ENCODE results near the gene WDR17. TPM values are rescaled to one million over a fixed set of nuclear protein-coding genes. Genes with fewer than 3 reads are reported as not detected.

The WDR17 gene
- total and polyA plus RNA-seq, 4 donors = 0.38 to 3.3 (median 2.9) TPM

GRCh38 chr4:176036585-176037205, 28.9 kb upstream of the WDR17 start:
- Histone ChIP-seq H3K27ac (ENCODE audit: low read depth in 1 of 2, low read length in 2 of 2) (no peak overlapping the region), H3K27me3 (ENCODE audit: control insufficient read depth in 1 of 2, insufficient read depth in 2 of 2, low read length in 1 of 2) (no peaks in the 10 kb centered on the region), H3K9me3 (ENCODE audit: control insufficient read depth, low read length) (no peaks in the 10 kb centered on the region), H3K4me1 (ENCODE audit: control insufficient read depth in 1 of 2, insufficient read depth in 2 of 2, low read length in 2 of 2) (no peaks in the 10 kb centered on the region), H3K4me3 (ENCODE audit: low read length in 2 of 2) (no peak overlapping the region), H3K36me3 (ENCODE audit: control insufficient read depth in 1 of 2, insufficient read depth in 2 of 2, low read length in 1 of 2) (no peaks in the 10 kb centered on the region)
- 78 to 84% methylated on average over 3 of the region's 3 CpGs for WGBS, 2 donors
- intact Hi-C loops (cut with DNase I) = loop anchor here (2.0 to 10.0 kb wide), 2 partner anchors 88 to 308 kb away; no protein-coding TSS in a partner anchor
- ATAC-seq (ENCODE audit: low FRiP score) (no peak), DNase-seq (no peak)

GRCh38 chr4:176038789-176039188, 26.9 kb upstream of the WDR17 start:
- 96% methylated on average over 5 of the region's 5 CpGs for WGBS, 2 donors
- intact Hi-C loops (cut with DNase I) = loop anchor here in 1 of 2 donors (10.0 kb wide), 1 partner anchor 86 kb away; no protein-coding TSS in a partner anchor
- ATAC-seq (ENCODE audit: low FRiP score) = no peak
- Histone ChIP-seq H3K36me3 (ENCODE audit: control insufficient read depth in 1 of 2, insufficient read depth in 2 of 2, low read length in 1 of 2) (no peaks in the 10 kb centered on the region), H3K27ac (ENCODE audit: low read depth in 1 of 2, low read length in 2 of 2) (no peak overlapping the region), H3K9me3 (ENCODE audit: control insufficient read depth, low read length) (no peaks in the 10 kb centered on the region), H3K4me3 (ENCODE audit: low read length in 2 of 2) (no peak overlapping the region), H3K27me3 (ENCODE audit: control insufficient read depth in 1 of 2, insufficient read depth in 2 of 2, low read length in 1 of 2) (no peaks in the 10 kb centered on the region), H3K4me1 (ENCODE audit: control insufficient read depth in 1 of 2, insufficient read depth in 2 of 2, low read length in 2 of 2) (no peaks in the 10 kb centered on the region)
- DNase-seq = no peak

GRCh38 chr4:176042195-176042594, 23.4 kb upstream of the WDR17 start:
- DNase-seq (no peak), ATAC-seq (ENCODE audit: low FRiP score) (no peak)
- Histone ChIP-seq H3K9me3 (ENCODE audit: control insufficient read depth, low read length) (no peaks in the 10 kb centered on the region), H3K27me3 (ENCODE audit: control insufficient read depth in 1 of 2, insufficient read depth in 2 of 2, low read length in 1 of 2) (no peaks in the 10 kb centered on the region), H3K4me1 (ENCODE audit: control insufficient read depth in 1 of 2, insufficient read depth in 2 of 2, low read length in 2 of 2) (no peaks in the 10 kb centered on the region), H3K4me3 (ENCODE audit: low read length in 2 of 2) (no peak overlapping the region), H3K36me3 (ENCODE audit: control insufficient read depth in 1 of 2, insufficient read depth in 2 of 2, low read length in 1 of 2) (no peaks in the 10 kb centered on the region), H3K27ac (ENCODE audit: low read depth in 1 of 2, low read length in 2 of 2) (no peak overlapping the region)
- intact Hi-C loops (cut with DNase I) = no loop called here

- no peaks in the 10 kb centered on the region for H3K4me1 ChIP-seq (ENCODE audit: control insufficient read depth in 1 of 2, insufficient read depth in 2 of 2, low read length in 2 of 2)
- DNase-seq (peak in 1 of 2 donors; percentile 68), ATAC-seq (ENCODE audit: low FRiP score) (peak; percentile 23)
- 42 to 51% methylated on average over 9 of the region's 9 CpGs for WGBS, 2 donors
- no peak overlapping the region for H3K4me3 ChIP-seq (ENCODE audit: low read length in 2 of 2)
- H3K36me3 ChIP-seq (ENCODE audit: control insufficient read depth in 1 of 2, insufficient read depth in 2 of 2, low read length in 1 of 2) = no peaks in the 10 kb centered on the region
- no peaks in the 10 kb centered on the region for H3K9me3 ChIP-seq (ENCODE audit: control insufficient read depth, low read length)
- intact Hi-C loops (cut with DNase I) = no loop called here
- no peaks in the 10 kb centered on the region for H3K27me3 ChIP-seq (ENCODE audit: control insufficient read depth in 1 of 2, insufficient read depth in 2 of 2, low read length in 1 of 2)
- H3K27ac ChIP-seq (ENCODE audit: low read depth in 1 of 2, low read length in 2 of 2) = no peak overlapping the region
These were observed 21.6 kb upstream of the WDR17 start for GRCh38 chr4:176043838-176044588.

- 4% methylated on average over 4 of the region's 4 CpGs for WGBS, 2 donors
- no peak overlapping the region for H3K4me3 ChIP-seq (ENCODE audit: low read length in 2 of 2)
- H3K27ac ChIP-seq (ENCODE audit: low read depth in 1 of 2, low read length in 2 of 2) = no peak overlapping the region
- DNase-seq (peak; percentile 45 to 70), ATAC-seq (ENCODE audit: low FRiP score) (peak; percentile 30)
- no peaks in the 10 kb centered on the region for H3K27me3 ChIP-seq (ENCODE audit: control insufficient read depth in 1 of 2, insufficient read depth in 2 of 2, low read length in 1 of 2)
- no peaks in the 10 kb centered on the region for H3K9me3 ChIP-seq (ENCODE audit: control insufficient read depth, low read length)
- no peaks in the 10 kb centered on the region for H3K36me3 ChIP-seq (ENCODE audit: control insufficient read depth in 1 of 2, insufficient read depth in 2 of 2, low read length in 1 of 2)
- intact Hi-C loops (cut with DNase I) = no loop called here
- H3K4me1 ChIP-seq (ENCODE audit: control insufficient read depth in 1 of 2, insufficient read depth in 2 of 2, low read length in 2 of 2) = no peaks in the 10 kb centered on the region
These were observed 21.1 kb upstream of the WDR17 start for GRCh38 chr4:176044589-176044951.

- H3K4me3 ChIP-seq (ENCODE audit: low read length in 2 of 2) = no peak overlapping the region
- H3K4me1 ChIP-seq (ENCODE audit: control insufficient read depth in 1 of 2, insufficient read depth in 2 of 2, low read length in 2 of 2) = no peaks in the 10 kb centered on the region
- intact Hi-C loops (cut with DNase I) = no loop called here
- no peak overlapping the region for H3K27ac ChIP-seq (ENCODE audit: low read depth in 1 of 2, low read length in 2 of 2)
- H3K36me3 ChIP-seq (ENCODE audit: control insufficient read depth in 1 of 2, insufficient read depth in 2 of 2, low read length in 1 of 2) = no peaks in the 10 kb centered on the region
- DNase-seq (no peak), ATAC-seq (ENCODE audit: low FRiP score) (no peak)
- H3K27me3 ChIP-seq (ENCODE audit: control insufficient read depth in 1 of 2, insufficient read depth in 2 of 2, low read length in 1 of 2) = no peaks in the 10 kb centered on the region
- 84 to 88% methylated on average over 4 of the region's 4 CpGs for WGBS, 2 donors
- no peaks in the 10 kb centered on the region for H3K9me3 ChIP-seq (ENCODE audit: control insufficient read depth, low read length)
These were observed 17.0 kb upstream of the WDR17 start for GRCh38 chr4:176048631-176049030.

GRCh38 chr4:176052744-176053143, 12.9 kb upstream of the WDR17 start:
- WGBS, 2 donors = 81 to 88% methylated on average over 6 of the region's 6 CpGs
- no peak for DNase-seq
- Histone ChIP-seq H3K4me1 (ENCODE audit: control insufficient read depth in 1 of 2, insufficient read depth in 2 of 2, low read length in 2 of 2) (no peaks in the 10 kb centered on the region), H3K36me3 (ENCODE audit: control insufficient read depth in 1 of 2, insufficient read depth in 2 of 2, low read length in 1 of 2) (no peaks in the 10 kb centered on the region), H3K27me3 (ENCODE audit: control insufficient read depth in 1 of 2, insufficient read depth in 2 of 2, low read length in 1 of 2) (no peaks in the 10 kb centered on the region), H3K27ac (ENCODE audit: low read depth in 1 of 2, low read length in 2 of 2) (no peak overlapping the region), H3K4me3 (ENCODE audit: low read length in 2 of 2) (no peak overlapping the region), H3K9me3 (ENCODE audit: control insufficient read depth, low read length) (no peaks in the 10 kb centered on the region)
- intact Hi-C loops (cut with DNase I) = no loop called here
- ATAC-seq (ENCODE audit: low FRiP score) = no peak

GRCh38 chr4:176053785-176054184, 11.9 kb upstream of the WDR17 start:
- DNase-seq (no peak), ATAC-seq (ENCODE audit: low FRiP score) (no peak)
- H3K36me3 ChIP-seq (ENCODE audit: control insufficient read depth in 1 of 2, insufficient read depth in 2 of 2, low read length in 1 of 2) = no peaks in the 10 kb centered on the region
- no peak overlapping the region for H3K27ac ChIP-seq (ENCODE audit: low read depth in 1 of 2, low read length in 2 of 2)
- 58% methylated on average over 2 of the region's 2 CpGs for WGBS, 2 donors
- H3K4me3 ChIP-seq (ENCODE audit: low read length in 2 of 2) = no peak overlapping the region
- H3K27me3 ChIP-seq (ENCODE audit: control insufficient read depth in 1 of 2, insufficient read depth in 2 of 2, low read length in 1 of 2) = no peaks in the 10 kb centered on the region
- intact Hi-C loops (cut with DNase I) = no loop called here
- no peaks in the 10 kb centered on the region for H3K9me3 ChIP-seq (ENCODE audit: control insufficient read depth, low read length)
- H3K4me1 ChIP-seq (ENCODE audit: control insufficient read depth in 1 of 2, insufficient read depth in 2 of 2, low read length in 2 of 2) = no peaks in the 10 kb centered on the region

- ATAC-seq (ENCODE audit: low FRiP score) = no peak
- H3K27ac ChIP-seq (ENCODE audit: low read depth in 1 of 2, low read length in 2 of 2) = no peak overlapping the region
- no peak for DNase-seq
- intact Hi-C loops (cut with DNase I) = no loop called here
- no peak overlapping the region for H3K4me3 ChIP-seq (ENCODE audit: low read length in 2 of 2)
- 23 to 39% methylated on average over 2 of the region's 2 CpGs for WGBS, 2 donors
- no peaks in the 10 kb centered on the region for H3K4me1 ChIP-seq (ENCODE audit: control insufficient read depth in 1 of 2, insufficient read depth in 2 of 2, low read length in 2 of 2)
- H3K36me3 ChIP-seq (ENCODE audit: control insufficient read depth in 1 of 2, insufficient read depth in 2 of 2, low read length in 1 of 2) = no peaks in the 10 kb centered on the region
- no peaks in the 10 kb centered on the region for H3K9me3 ChIP-seq (ENCODE audit: control insufficient read depth, low read length)
- H3K27me3 ChIP-seq (ENCODE audit: control insufficient read depth in 1 of 2, insufficient read depth in 2 of 2, low read length in 1 of 2) = no peaks in the 10 kb centered on the region
These were observed 10.7 kb upstream of the WDR17 start for GRCh38 chr4:176054942-176055341.
